ENCODE measurements around the gene PDE2A.

The PDE2A gene

DNA sequence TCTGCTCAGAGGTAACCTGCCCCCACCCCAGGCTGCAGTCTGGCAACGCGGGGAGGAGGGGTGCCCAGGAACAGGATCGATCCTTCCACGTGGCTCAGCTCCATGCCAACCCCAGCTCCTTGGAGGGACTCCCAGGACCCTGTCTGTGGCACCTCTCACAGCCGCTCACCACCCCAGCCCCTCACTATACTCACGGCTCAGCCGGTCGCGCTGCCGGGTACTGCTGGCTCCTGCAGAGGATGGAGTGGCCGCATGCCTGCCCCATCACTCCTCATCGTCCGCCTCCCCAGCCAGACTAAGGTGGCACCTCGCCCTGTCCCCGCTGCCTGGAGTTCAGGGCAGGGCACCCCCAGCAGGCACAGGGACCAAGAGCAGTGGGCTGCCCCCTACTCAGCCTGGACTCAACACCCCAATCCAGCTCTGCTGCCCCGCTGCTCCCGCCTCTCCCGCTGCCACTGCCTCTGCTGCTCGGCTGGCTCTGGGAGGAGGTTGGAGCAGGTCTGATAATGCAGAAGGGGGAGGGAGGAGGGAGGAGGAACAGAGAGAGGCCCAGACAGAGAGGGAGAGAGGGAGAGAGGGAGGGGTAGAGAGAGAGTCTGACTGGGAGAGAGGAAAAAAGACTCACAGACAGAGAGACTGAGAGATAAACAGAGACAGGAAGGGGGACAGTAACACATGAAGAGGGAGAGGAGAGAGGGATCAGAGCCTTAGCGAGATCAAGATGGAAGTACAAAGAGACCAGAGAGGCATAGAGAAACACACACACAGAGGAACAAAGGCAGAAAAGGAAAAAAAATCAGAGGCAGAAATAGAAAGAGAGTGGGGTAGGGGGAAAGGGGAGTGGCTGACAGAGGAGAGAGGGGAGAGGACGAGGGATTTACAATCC is at the start of gene PDE2A:
TSS of gene PDE2A (minus strand) at position 480 of the 886 bp plus-strand sequence. CDS start at position 265, 215 bp downstream.
- DNase-seq, result no peak

GRCh38 chr11:72723508-72723907 is 49.3 kb upstream of the PDE2A start:
- DNase-seq, result no peak

DNA sequence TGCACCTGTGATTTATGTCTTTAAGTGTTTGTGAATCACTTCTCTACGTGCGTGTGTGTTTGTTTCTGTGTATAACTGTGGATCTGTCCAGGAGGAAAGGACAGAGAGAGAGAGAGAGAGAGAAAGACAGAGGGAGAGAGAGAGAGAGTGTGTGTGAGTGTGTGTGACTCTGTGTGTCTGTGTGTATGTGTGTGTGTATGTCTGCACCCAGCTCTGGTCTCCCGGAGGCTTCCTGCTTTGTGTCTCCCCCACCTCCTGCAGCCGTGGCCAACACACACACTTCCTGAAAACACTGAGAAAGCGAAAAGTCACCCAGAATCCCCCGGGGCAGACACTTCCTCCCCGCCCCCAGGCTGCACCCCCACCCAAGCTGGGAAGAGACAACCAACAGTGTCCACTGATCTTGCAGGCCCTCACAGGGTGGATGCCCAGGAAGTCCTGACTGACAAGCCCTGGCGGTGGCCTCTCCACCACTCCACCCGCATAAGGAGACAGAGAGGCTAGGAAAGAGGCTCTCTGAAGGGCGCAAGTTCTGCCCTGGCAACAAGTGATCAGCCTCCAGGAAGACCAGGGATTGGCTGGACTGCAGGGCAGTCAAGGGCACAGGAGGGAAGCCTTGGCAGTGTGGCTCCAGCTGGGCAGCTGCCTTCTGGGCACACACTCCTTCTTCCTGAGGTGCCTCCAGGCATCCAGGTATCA is 48.0 kb upstream of the PDE2A start:
- peak; percentile 93 for DNase-seq

- DNase-seq, result no peak
These were observed 47.4 kb upstream of the PDE2A start for GRCh38 chr11:72721689-72722049.

- DNase-seq, result no peak
These were observed 47.1 kb upstream of the PDE2A start for GRCh38 chr11:72721276-72721675.

- no peak for DNase-seq
These were observed 46.6 kb upstream of the PDE2A start for GRCh38 chr11:72720784-72721183.

DNA sequence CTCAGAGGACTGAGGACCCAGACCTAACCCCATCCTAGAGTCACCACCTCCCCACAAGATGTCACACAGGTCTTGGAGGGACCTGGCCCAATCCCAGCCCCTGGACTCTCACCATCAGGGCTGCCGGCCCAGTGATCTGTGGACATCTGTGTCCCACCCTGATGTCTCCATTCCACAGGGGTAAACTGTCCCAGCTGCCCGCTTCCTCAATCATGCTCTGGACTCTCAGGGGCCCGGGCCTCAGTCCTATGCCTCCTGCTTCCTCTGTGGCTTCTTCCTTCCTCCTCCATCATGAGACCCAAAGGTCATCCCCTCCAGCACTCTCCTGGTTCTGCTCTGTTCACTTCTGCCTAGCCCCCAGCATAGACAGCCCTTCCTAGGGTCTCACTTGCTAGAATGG is 45.8 kb upstream of the PDE2A start:
- DNase-seq, result no peak

DNA sequence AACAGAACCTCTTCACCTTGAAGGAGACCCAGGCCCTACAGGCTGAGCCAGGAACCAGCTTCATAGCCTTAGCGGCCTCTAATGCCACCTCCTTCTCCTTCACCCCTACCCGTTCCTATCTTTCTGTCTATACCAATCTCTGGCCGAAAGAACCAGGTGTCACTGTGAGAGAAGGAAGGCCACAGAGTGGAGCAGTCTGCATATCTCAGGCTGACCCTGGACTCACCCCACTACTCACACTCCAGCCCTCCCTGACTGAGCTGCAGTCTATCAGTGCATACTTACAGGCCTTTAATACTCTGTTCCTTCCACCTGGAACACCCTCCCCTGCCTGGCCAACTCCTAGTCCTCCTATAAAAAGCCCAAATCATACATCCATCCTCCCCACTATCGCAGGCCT is 45.3 kb upstream of the PDE2A start:
- no peak for DNase-seq

DNA sequence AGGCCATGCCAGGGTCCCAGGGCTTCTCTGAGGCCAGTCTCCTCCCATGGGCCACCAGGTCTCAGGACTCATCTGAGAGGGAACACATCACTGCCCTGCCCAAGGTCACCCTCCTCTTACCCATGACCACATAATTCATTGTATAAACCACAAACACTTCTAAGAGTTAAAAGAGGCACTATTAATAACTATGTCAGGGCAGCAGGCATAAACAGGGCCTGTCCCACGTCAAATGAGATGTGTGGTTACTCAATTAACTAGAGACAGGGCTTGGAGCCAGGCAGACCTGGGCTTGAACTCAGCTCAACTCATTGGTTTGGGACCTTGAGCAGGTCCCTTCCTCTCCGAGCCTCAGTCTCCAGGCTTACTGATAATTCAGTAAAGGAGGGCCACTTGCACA is 44.9 kb upstream of the PDE2A start:
- no peak for DNase-seq

DNA sequence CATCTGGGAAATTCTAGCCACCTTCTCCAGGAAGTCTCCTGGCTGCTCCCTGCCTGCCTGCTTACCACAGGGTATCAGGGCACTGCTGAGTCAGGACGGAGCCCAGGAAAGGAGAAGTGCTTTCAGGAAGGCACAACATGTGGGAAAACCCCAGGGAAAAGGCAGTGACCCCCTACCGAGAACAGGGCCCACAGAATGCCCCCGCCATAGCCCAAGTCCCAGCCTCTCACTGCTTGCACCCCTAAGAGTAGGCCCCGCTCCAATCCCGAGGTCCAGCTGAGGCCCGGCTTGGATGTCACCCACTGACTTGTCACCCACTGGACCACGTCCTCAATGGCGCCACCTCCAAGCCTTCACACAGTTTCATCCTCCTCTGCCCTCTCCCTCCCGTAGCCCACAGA is 43.9 kb upstream of the PDE2A start:
- no peak for DNase-seq

DNA sequence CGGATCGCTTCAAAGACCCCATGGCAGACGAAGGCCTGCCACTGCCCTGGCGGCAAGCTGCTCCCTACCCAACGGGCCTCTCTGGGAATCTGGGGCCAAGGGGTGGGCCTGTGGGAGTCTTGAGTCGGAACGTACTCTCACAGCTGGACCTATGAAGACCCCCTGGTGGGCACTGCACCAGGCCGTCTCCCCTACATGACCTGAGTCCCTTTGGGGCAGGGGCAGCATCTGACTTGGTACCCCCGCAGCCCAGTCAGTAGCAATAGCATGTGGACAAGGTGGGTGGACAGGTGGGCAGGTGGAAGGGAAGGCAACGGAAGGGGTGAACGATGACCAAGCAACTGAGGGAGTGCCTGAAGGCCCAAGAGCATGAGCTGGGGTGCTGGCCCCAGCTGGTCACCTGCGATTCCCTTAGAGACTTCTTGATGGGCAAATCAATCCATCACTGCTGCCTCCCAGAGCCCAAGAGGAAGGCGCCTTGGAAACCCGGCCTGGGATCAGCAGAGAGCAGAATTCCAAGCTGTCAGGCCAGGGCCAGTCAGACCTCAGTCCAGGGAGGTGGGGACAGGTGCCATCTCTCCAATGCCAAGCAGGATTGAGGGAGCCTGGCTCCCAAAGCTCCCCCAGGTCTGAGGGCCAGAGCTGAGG is 42.7 kb upstream of the PDE2A start:
- no peak for DNase-seq

DNA sequence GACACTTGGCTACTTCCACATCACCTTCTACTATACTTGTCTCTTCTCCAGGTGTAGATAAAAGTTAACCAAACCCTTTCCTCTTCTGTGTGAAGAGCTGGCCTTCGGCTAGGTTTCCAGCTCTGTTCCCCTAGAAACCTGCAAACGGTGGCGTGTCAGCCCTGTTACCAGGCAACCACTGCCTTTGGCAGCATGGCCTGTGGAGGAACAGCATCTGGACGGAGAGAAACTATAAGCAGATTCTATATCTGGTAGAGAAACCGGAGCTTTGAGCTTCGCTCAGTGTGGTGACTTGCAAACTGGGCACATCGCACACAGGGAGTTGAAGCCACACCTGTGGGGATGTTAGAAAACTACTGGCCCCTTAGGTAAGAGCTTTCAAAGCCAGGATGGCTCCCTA is 42.1 kb upstream of the PDE2A start:
- peak; percentile 14 for DNase-seq

GRCh38 chr11:72712841-72713240 is 38.6 kb upstream of the PDE2A start:
- no peak for DNase-seq

GRCh38 chr11:72712168-72712751 is 38.0 kb upstream of the PDE2A start:
- DNase-seq, result no peak

- DNase-seq, result no peak
These were observed 36.9 kb upstream of the PDE2A start for GRCh38 chr11:72711141-72711540.

- DNase-seq, result no peak
These were observed 36.1 kb upstream of the PDE2A start for GRCh38 chr11:72710278-72710677.

DNA sequence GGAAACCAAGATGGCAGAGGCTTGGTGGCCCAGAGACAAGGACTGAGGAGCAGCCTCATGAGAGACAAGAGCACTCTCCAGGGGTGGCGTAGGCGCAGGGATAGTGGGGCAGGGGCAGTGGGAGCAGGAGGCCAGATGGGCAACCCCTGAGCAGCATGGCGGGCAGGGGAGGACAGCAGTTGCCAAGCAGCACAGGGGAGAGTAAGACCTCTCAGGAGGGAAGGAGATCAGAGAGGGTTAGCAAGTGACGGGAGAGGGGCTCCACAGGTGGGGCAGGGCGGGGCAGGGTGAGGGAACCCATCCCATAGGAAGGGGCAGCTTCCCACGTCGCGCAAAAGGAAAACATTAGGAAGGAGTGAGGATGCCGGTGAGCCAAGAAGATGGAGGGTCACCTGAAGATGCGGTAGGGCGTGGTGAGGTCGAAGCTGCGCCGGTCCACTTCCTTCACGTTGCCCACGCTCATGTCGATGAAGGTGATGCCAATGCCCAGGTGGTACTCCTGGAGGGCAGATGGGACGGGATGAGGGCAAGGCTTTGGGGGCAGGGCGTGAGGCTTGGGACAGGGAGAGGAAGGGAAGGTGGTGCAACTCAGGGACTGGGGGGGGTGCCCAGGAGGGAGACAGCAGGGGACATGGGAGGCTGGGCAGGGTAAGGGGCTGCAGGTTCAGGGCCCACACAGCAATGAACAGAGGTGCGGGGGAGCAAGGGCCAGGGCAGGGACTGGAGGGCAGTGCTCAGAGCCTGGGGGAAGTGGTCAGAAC is 35.4 kb upstream of the PDE2A start:
- no peak for DNase-seq

- no peak for DNase-seq
These were observed 32.8 kb upstream of the PDE2A start for GRCh38 chr11:72707032-72707431.

DNA sequence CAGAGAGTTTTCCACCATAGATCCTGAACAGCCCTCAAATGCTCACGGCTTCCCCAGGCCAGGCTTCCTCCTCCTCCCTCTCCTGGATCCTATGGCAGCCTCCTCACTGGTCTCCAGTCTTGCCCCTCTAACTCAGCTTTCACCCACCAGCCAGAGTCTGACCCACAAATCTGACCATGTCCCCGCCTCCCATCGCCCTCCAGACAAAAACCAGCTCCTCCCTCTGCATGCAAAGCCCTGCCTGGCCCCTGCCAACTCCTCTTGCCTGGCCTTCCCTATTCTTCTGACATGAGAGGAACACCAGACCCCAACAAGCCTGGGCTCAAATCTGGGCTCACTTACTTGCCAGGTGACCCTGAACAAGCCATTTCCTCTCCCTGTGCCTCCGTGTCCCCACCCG is 32.4 kb upstream of the PDE2A start:
- DNase-seq, result no peak

DNA sequence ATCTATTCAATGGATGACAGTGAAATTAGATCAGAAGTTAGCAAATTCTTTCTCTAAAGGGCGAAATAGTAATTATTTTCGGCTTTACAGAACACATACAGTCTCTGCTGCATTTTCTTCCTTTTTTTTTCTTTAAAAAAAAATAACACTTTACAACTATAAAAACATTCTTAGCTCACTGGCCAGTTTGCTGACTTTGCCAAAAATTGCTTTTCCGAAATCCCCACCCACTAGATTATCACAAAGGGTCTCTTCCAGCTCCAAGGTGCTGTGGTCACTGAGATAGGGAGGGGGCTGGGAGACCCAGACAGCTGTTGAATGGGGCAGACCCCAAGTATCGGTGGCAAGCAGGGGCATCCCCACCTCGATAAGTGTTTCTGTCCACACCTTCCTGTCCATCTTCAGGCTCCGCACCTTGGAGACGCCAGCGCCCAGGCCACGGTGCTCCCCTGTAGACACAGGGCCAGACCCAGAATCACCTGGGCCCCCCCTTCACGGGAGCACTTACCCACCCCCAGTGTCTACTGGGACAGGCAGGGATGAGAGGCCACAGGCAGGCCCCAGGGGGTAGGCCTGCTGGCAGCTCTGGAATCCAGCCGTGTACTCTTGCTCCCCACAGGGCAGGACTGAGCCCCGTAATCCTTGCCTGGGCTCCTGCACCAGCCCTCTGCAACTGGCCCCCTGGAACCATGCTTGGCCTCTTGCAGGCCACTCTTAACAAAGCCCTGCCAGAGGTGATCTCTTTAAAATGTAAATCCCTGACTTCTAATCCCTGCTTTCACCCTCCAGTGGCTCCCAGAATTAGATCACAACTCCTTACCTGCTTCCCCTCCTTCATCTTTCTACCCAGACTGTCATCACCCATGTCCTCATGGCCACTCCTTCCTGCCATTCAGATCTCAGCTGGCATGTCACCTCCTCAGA is 31.5 kb upstream of the PDE2A start:
- DNase-seq, result no peak

DNA sequence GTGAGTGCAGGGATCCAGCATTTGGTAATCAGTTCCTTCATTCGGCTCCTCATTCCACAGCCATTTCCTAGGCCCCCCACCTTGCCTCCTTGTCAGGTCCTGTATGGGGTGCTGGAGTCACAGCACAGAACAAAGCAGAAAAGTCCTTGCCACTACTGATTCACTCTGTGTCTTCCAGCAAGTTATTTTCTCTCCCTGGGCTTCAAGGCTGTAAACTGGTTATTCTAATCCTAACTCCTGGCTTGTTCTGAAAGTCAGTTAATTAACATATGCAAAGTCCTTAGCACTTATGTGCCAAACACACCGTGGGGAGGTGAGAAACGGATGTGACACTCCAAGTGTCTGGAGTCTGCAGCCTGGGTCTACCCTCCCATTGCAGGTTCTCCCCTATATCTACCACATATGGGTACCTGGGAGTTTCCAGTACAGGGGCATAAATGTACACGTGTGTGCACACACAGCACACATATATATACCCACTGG is 30.6 kb upstream of the PDE2A start:
- no peak for DNase-seq
